GM12892 (cell line): ENCODE data around the gene KCNK4.

Experiments used
- POLR2A ChIP-seq: IDR thresholded peaks from 2 replicates; pipeline ENCODE4 v1.6.1; 2011; ENCODE audit warnings: low read depth, low read length, control low read depth
- POLR2AphosphoS5 ChIP-seq: IDR thresholded peaks from 2 replicates; pipeline ENCODE4 v1.6.1; 2011; ENCODE audit warnings: low read depth, low read length, control low read depth
- TAF1 ChIP-seq: IDR thresholded peaks from 2 replicates; pipeline ENCODE4 v1.6.1; 2011; ENCODE audit warnings: low read depth, mild to moderate bottlenecking, control low read depth, low read length, borderline replicate concordance

GRCh38 chr11:64241491-64242374, 49.4 kb upstream of the KCNK4 start:
- TF ChIP-seq POLR2AphosphoS5 (peak; percentile 42; the same call in 1 of the 2 replicates), TAF1 (no peak; the same call in 1 of the 2 replicates), POLR2A (peak; percentile 64)
